NCI-H128 (cell line): Measurements from ENCODE around the gene CLEC4G.
"Not testable (repeated sequence)": the region's sequence is repeated elsewhere in the genome, so short reads cannot be mapped to it uniquely, and the experiment has no call there.

Source experiments
- DNase-seq: peaks from one replicate; lab custom pipeline; 2025; ENCODE audit not compliant: unreplicated experiment; lab: John Stamatoyannopoulos, UW

The CLEC4G gene

GRCh38 chr19:7732045-7732444 is at the start of gene CLEC4G:
Gene CLEC4G (minus strand): TSS chr19:7732110. CDS start chr19:7732102, 8 bp downstream.
- no peak for DNase-seq

GRCh38 chr19:7781157-7781556 is 49.2 kb upstream of the CLEC4G start:
- DNase-seq, result no peak

- no peak for DNase-seq
Measured at GRCh38 chr19:7779631-7780486, 47.9 kb upstream of the CLEC4G start.

- DNase-seq, result no peak
Measured at GRCh38 chr19:7778081-7778480, 46.2 kb upstream of the CLEC4G start.

GRCh38 chr19:7775761-7776160 is 43.9 kb upstream of the CLEC4G start:
- DNase-seq, result no peak

- DNase-seq, result no peak
Measured at GRCh38 chr19:7773841-7774240, 41.9 kb upstream of the CLEC4G start.

GRCh38 chr19:7772752-7773291 is 40.9 kb upstream of the CLEC4G start:
- no peak for DNase-seq

GRCh38 chr19:7771072-7771471 is 39.2 kb upstream of the CLEC4G start:
- no peak for DNase-seq

- no peak for DNase-seq
Measured at GRCh38 chr19:7769171-7769570, 37.3 kb upstream of the CLEC4G start.

- no peak for DNase-seq
Measured at GRCh38 chr19:7767487-7767886, 35.6 kb upstream of the CLEC4G start.

- no peak for DNase-seq
Measured at GRCh38 chr19:7766535-7766934, 34.6 kb upstream of the CLEC4G start.

GRCh38 chr19:7765043-7765442 is 33.1 kb upstream of the CLEC4G start:
- not testable (repeated sequence) for DNase-seq

- DNase-seq, result not testable (repeated sequence)
Measured at GRCh38 chr19:7764157-7764556, 32.2 kb upstream of the CLEC4G start.

GRCh38 chr19:7763696-7764095 is 31.8 kb upstream of the CLEC4G start:
- no peak for DNase-seq

- DNase-seq, result no peak
Measured at GRCh38 chr19:7762719-7763293, 30.9 kb upstream of the CLEC4G start, which contains the start of gene CLEC4M. Gene CLEC4M (plus strand): TSS chr19:7763243. CDS start chr19:7763267, 24 bp downstream.

GRCh38 chr19:7759156-7759555 is 27.2 kb upstream of the CLEC4G start:
- no peak for DNase-seq

GRCh38 chr19:7757358-7757757 is 25.4 kb upstream of the CLEC4G start:
- DNase-seq, result no peak

- no peak for DNase-seq
Measured at GRCh38 chr19:7756258-7756657, 24.3 kb upstream of the CLEC4G start.

- no peak for DNase-seq
Measured at GRCh38 chr19:7751157-7751783, 19.4 kb upstream of the CLEC4G start.

- DNase-seq, result no peak
Measured at GRCh38 chr19:7748756-7749155, 16.8 kb upstream of the CLEC4G start.

GRCh38 chr19:7748171-7748570 is 16.3 kb upstream of the CLEC4G start:
- no peak for DNase-seq
